Retinal pigment epithelial cell (primary cell): Measurements from ENCODE around the gene LHFPL2.

Source experiments
- DNase-seq: peaks from one replicate; pipeline ENCODE4 v3.0.0-alpha.2; 2010; ENCODE audit warnings: low read depth
- H3K4me3 ChIP-seq: 2 replicates; pipeline ENCODE4 v1.5.1; 2011; ENCODE audit warnings: mild to moderate bottlenecking, low read length, control low read depth, moderate library complexity
- CTCF ChIP-seq: conservative IDR thresholded peaks from 2 replicates; pipeline ENCODE4 v1.5.1; 2011; ENCODE audit warnings: low read depth, low read length, control low read depth, inconsistent platforms

LHFPL2 gene

GRCh38 chr5:78569441-78569840 lies 79.1 kb downstream of the LHFPL2 start:
- peak; percentile 86 for DNase-seq
- no peak for TF ChIP-seq CTCF
- no peak overlapping the region for H3K4me3 ChIP-seq

DNA sequence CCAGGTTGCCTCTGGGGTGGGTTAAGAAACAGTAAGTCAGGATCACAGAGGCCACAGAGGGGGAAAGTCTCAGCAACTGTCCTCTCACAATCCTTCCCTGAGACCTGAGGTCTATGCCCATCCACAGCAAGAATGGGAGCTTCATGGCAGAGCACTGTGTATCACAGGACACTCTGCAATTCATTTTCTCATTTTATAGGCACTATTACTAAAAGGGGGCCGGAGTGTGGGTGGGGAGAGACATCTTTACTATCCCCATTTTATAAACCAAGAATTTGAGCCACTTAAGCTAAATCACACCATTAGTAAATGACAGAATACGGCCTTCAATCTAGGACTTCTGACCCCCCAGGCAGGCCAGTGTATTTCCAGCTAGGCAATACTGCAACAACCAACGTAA lies 79.9 kb downstream of the LHFPL2 start:
- no peak for DNase-seq
- no peak overlapping the region for H3K4me3 ChIP-seq
- no peak for TF ChIP-seq CTCF

- DNase-seq = no peak
- H3K4me3 ChIP-seq = no peak overlapping the region
- no peak for TF ChIP-seq CTCF
Measured at GRCh38 chr5:78568212-78568611, 80.4 kb downstream of the LHFPL2 start.

- DNase-seq = no peak
- TF ChIP-seq CTCF = no peak
Measured at GRCh38 chr5:78567617-78568016, 81.0 kb downstream of the LHFPL2 start.

GRCh38 chr5:78566747-78567425 lies 81.7 kb downstream of the LHFPL2 start:
- no peak overlapping the region for H3K4me3 ChIP-seq
- no peak for DNase-seq
- TF ChIP-seq CTCF = no peak

More at GRCh38 chr5:78567617-78568016, 81.0 kb downstream of the LHFPL2 start:
- H3K4me3 ChIP-seq = no peak overlapping the region

DNA sequence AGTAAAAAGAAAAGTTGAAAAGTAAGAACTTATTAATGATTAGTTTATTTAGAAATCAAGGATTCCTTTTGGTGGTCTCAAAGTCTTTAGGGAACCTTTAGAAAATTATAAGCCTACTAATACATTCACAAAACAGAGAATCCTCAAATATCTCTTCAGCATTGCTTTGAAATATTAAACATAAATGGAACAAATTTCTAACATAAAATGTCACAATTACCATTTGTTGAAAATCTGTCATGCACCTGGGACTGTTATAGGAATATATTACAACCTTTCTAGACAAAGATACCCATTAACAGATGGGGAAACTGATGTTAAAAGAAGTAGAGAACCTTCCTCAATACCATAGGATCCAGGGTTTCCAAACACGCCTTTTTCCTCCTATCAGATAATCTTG lies 83.2 kb downstream of the LHFPL2 start:
- no peak for TF ChIP-seq CTCF
- no peak for DNase-seq
- H3K4me3 ChIP-seq = no peak overlapping the region

DNA sequence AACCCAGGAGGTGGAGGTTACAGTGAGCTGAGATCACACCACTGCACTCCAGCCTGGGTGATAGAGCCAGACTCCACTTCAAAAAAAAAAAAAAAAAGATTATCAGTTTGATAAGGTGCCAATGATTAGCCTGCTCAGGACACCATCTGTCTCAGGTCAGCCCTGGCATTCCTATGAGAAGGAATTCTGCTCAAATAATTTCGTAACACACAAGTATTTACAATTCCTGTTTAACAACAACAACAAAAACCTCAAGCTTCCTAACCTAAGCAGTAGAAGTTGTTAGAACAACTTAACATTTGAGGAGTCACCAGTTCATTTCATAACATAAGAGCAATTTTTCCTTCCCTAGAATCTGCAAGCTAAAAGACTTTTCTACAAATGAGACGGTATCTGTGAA lies 85.0 kb downstream of the LHFPL2 start:
- no peak overlapping the region for H3K4me3 ChIP-seq
- DNase-seq = no peak
- TF ChIP-seq CTCF = no peak
